Measurements from ENCODE around the gene IDE.

IDE gene

DNA sequence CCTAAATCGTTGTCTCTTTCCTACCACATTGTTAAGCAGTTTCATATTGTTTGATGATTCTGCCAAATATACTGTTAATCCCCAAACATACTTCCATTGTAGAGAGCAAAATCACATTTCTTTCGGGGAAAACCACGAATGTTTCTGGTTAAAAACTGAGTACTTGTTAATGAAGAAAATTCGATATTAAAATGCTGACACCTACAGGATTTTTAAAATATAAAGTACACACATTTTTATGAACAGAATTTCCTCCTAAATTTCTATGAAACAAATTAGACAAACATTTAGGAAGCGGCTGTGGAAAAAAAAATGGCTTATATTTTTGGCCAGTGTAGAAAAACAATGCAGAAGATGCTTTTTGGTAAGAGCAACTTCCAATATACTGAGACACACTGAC, 68.8 kb downstream of the IDE start:
- H4K20me1 ChIP-seq (ENCODE audit: low read depth, low read length) = no peaks in the 10 kb centered on the region
- H3K9me3 ChIP-seq (ENCODE audit: insufficient read depth, low read length) = no peaks in the 10 kb centered on the region
- H3K79me2 ChIP-seq (ENCODE audit: insufficient read depth, low read length) = no peaks in the 10 kb centered on the region
- H2AFZ ChIP-seq (ENCODE audit: low read depth, low read length, severe bottlenecking) = no peak overlapping the region
- H3K4me3 ChIP-seq (ENCODE audit: insufficient read depth, low read length, poor library complexity, severe bottlenecking) = no peak overlapping the region
- no peaks in the 10 kb centered on the region for H3K9me2 ChIP-seq (replicated peaks; ENCODE audit: insufficient read depth, low read length)
- H3K27me3 ChIP-seq (ENCODE audit: low read length) = no peaks in the 10 kb centered on the region
- H3K9ac ChIP-seq (ENCODE audit: low read length) = no peak overlapping the region
- H3K4me2 ChIP-seq (ENCODE audit: low read depth, low read length, poor library complexity, severe bottlenecking) = no peak overlapping the region
- TF ChIP-seq, protein P1, sequence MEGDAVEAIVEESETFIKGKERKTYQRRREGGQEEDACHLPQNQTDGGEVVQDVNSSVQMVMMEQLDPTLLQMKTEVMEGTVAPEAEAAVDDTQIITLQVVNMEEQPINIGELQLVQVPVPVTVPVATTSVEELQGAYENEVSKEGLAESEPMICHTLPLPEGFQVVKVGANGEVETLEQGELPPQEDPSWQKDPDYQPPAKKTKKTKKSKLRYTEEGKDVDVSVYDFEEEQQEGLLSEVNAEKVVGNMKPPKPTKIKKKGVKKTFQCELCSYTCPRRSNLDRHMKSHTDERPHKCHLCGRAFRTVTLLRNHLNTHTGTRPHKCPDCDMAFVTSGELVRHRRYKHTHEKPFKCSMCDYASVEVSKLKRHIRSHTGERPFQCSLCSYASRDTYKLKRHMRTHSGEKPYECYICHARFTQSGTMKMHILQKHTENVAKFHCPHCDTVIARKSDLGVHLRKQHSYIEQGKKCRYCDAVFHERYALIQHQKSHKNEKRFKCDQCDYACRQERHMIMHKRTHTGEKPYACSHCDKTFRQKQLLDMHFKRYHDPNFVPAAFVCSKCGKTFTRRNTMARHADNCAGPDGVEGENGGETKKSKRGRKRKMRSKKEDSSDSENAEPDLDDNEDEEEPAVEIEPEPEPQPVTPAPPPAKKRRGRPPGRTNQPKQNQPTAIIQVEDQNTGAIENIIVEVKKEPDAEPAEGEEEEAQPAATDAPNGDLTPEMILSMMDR (IDR thresholded peaks at IDR 0.05; ENCODE audit: insufficient read depth, low read length, poor library complexity, severe bottlenecking) = no peak
- no peak for TF ChIP-seq EZH2phosphoT487 (conservative IDR thresholded peaks at IDR 0.05; ENCODE audit: low read length)
- no peak overlapping the region for H3K27ac ChIP-seq (ENCODE audit: low read depth, low read length)
- H3F3A ChIP-seq (ENCODE audit: insufficient read depth) = no peaks in the 10 kb centered on the region; the same call in 1 of the 2 replicates
- peaks cover 11% of the 10 kb centered on the region; the same call in 1 of the 2 replicates for H3K36me3 ChIP-seq (ENCODE audit: low read length)

GRCh38 chr10:92502296-92502808, 71.5 kb downstream of the IDE start:
- Histone ChIP-seq H3K9me2 (replicated peaks; ENCODE audit: insufficient read depth, low read length) (no peaks in the 10 kb centered on the region), H3K4me2 (ENCODE audit: low read depth, low read length, poor library complexity, severe bottlenecking) (no peak overlapping the region), H2AFZ (ENCODE audit: low read depth, low read length, severe bottlenecking) (no peak overlapping the region), H4K20me1 (ENCODE audit: low read depth, low read length) (no peaks in the 10 kb centered on the region), H3K36me3 (ENCODE audit: low read length) (peaks cover 8% of the 10 kb centered on the region; the same call in 1 of the 2 replicates), H3K4me3 (ENCODE audit: insufficient read depth, low read length, poor library complexity, severe bottlenecking) (no peak overlapping the region), H3K9ac (ENCODE audit: low read length) (no peak overlapping the region), H3F3A (ENCODE audit: insufficient read depth) (no peaks in the 10 kb centered on the region; the same call in 1 of the 2 replicates), H3K9me3 (ENCODE audit: insufficient read depth, low read length) (no peaks in the 10 kb centered on the region), H3K79me2 (ENCODE audit: insufficient read depth, low read length) (no peaks in the 10 kb centered on the region), H3K27me3 (ENCODE audit: low read length) (no peaks in the 10 kb centered on the region), H3K27ac (ENCODE audit: low read depth, low read length) (no peak overlapping the region)
- TF ChIP-seq, protein P1 (IDR thresholded peaks at IDR 0.05; ENCODE audit: insufficient read depth, low read length, poor library complexity, severe bottlenecking) = no peak
- TF ChIP-seq EZH2phosphoT487 (conservative IDR thresholded peaks at IDR 0.05; ENCODE audit: low read length) = no peak

GRCh38 chr10:92493362-92493761, 80.5 kb downstream of the IDE start:
- H4K20me1 ChIP-seq (ENCODE audit: low read depth, low read length) = no peaks in the 10 kb centered on the region
- H3K4me3 ChIP-seq (ENCODE audit: insufficient read depth, low read length, poor library complexity, severe bottlenecking) = no peak overlapping the region
- no peak overlapping the region for H2AFZ ChIP-seq (ENCODE audit: low read depth, low read length, severe bottlenecking)
- no peaks in the 10 kb centered on the region for H3K27me3 ChIP-seq (ENCODE audit: low read length)
- no peaks in the 10 kb centered on the region for H3K9me3 ChIP-seq (ENCODE audit: insufficient read depth, low read length)
- H3F3A ChIP-seq (ENCODE audit: insufficient read depth) = no peaks in the 10 kb centered on the region
- H3K4me2 ChIP-seq (ENCODE audit: low read depth, low read length, poor library complexity, severe bottlenecking) = no peak overlapping the region
- no peaks in the 10 kb centered on the region for H3K9me2 ChIP-seq (replicated peaks; ENCODE audit: insufficient read depth, low read length)
- H3K36me3 ChIP-seq (ENCODE audit: low read length) = peaks cover 7% of the 10 kb centered on the region; the same call in 1 of the 2 replicates
- no peaks in the 10 kb centered on the region for H3K79me2 ChIP-seq (ENCODE audit: insufficient read depth, low read length)
- H3K9ac ChIP-seq (ENCODE audit: low read length) = no peak overlapping the region
- TF ChIP-seq EZH2phosphoT487 (conservative IDR thresholded peaks at IDR 0.05; ENCODE audit: low read length) = no peak
- TF ChIP-seq, protein P1 (IDR thresholded peaks at IDR 0.05; ENCODE audit: insufficient read depth, low read length, poor library complexity, severe bottlenecking) = no peak
- H3K27ac ChIP-seq (ENCODE audit: low read depth, low read length) = no peak overlapping the region
